ENCODE measurements around the gene PON2. TPM values are rescaled to one million over a fixed set of nuclear protein-coding genes. Genes with fewer than 3 reads are reported as not detected.

Gene PON2
- total and polyA plus RNA-seq, 2 of the 8 experiments (the other 6 are each of a cell fraction or from before 2014, with no cell fraction given) = 20.6 to 31.0 TPM

- TF ChIP-seq CHD7 (IDR thresholded peaks at IDR 0.05; ENCODE audit: insufficient replicate concordance, low read length) (no peak), CHD2 (IDR thresholded peaks at IDR 0.05; ENCODE audit: low read length) (no peak), NRF1 (IDR thresholded peaks at IDR 0.05; ENCODE audit: low read depth, low read length) (no peak)
Measured at GRCh38 chr7:95433952-95434556, 774 bp downstream of the PON2 start (continued).
